ENCODE results near the gene TMEM30B.

Gene TMEM30B

DNA sequence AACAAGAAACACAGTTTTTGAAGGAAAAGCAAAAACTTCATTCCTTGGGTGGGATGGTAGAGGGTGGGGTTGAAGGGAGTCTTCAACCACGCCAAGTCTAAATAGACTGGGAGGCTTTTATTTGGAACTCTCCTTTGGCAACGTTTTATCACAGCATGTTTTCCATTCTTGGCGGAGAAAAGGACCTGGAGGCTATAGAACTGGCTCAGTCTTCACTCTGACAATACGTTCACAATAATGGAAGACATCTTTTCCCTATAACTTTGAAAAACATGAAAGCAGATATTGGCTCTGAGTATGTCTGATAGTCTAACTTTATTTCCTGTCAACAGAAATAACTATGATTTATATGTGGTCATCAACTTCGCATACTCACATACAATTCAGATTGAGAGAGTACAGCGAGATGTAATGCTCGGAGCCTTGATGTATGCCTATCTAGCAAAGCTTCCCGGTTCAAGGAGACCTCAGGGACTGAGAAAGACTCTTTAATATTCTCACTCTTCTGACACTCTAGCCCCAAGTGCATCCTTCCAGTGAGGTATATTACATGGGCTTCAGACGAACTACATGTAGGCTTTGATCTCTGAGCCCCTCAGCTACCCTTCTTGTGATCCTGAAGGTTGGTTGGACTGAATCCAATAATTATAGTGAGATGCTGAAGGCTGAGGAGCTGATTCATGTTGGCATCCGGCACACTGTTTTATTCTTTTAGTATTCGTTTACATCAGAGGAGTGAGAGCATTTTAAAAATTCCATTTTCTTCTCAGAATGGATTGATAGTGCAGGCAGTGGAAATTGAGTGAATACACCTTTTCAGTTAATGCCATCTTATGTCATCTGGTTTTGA, 14.0 kb downstream of the TMEM30B start:
- no peak for TF ChIP-seq ZNF274 (IDR thresholded peaks at IDR 0.05; ENCODE audit: low read depth, low read length)
- no peak for TF ChIP-seq YY1 (IDR thresholded peaks at IDR 0.05; ENCODE audit: insufficient read depth, insufficient read length)
- TF ChIP-seq SUZ12 (IDR thresholded peaks at IDR 0.05; ENCODE audit: extremely low read depth, insufficient read depth, insufficient read length), result no peak
- no peak overlapping the region for H3K9ac ChIP-seq (ENCODE audit: insufficient read length, low read depth)
- no peaks in the 10 kb centered on the region for H3K36me3 ChIP-seq (ENCODE audit: insufficient read depth, insufficient read length, low read length)
- no peak for DNase-seq (ENCODE audit: low read depth, low spot score)
- H3K4me1 ChIP-seq (ENCODE audit: insufficient read depth, insufficient read length), result no peaks in the 10 kb centered on the region
- H3K9me3 ChIP-seq (ENCODE audit: insufficient read depth, low read length), result no peaks in the 10 kb centered on the region
- H3K27me3 ChIP-seq (ENCODE audit: insufficient read depth, insufficient read length), result peaks cover 5% of the 10 kb centered on the region
- no peak overlapping the region for H3K4me3 ChIP-seq (ENCODE audit: insufficient read length, low read depth)

DNA sequence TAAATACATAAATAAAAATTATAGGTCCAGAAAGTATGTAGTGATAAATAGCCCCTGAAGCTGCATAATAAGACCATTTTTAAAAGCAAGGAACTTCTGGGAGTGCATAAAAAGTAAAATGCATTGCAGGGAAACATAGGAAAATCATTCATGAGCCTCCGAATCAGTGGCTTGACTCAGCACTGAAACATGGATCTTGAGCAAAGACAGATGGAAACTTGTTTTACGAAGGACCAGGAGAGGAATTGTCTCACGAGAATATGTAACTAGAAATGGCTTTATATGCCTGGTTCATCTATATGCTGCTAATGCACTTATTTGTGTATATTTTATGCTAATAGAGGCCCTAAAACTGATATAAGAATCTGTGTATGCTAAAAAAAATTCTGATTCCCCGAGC, 14.7 kb downstream of the TMEM30B start:
- no peak for DNase-seq (ENCODE audit: low read depth, low spot score)
- Histone ChIP-seq H3K4me3 (ENCODE audit: insufficient read length, low read depth) (no peak overlapping the region), H3K9me3 (ENCODE audit: insufficient read depth, low read length) (no peaks in the 10 kb centered on the region), H3K36me3 (ENCODE audit: insufficient read depth, insufficient read length, low read length) (no peaks in the 10 kb centered on the region), H3K27me3 (ENCODE audit: insufficient read depth, insufficient read length) (peaks cover 5% of the 10 kb centered on the region), H3K4me1 (ENCODE audit: insufficient read depth, insufficient read length) (no peaks in the 10 kb centered on the region), H3K9ac (ENCODE audit: insufficient read length, low read depth) (no peak overlapping the region)
- TF ChIP-seq ZNF274 (IDR thresholded peaks at IDR 0.05; ENCODE audit: low read depth, low read length) (no peak), YY1 (IDR thresholded peaks at IDR 0.05; ENCODE audit: insufficient read depth, insufficient read length) (no peak), SUZ12 (IDR thresholded peaks at IDR 0.05; ENCODE audit: extremely low read depth, insufficient read depth, insufficient read length) (no peak)

DNA sequence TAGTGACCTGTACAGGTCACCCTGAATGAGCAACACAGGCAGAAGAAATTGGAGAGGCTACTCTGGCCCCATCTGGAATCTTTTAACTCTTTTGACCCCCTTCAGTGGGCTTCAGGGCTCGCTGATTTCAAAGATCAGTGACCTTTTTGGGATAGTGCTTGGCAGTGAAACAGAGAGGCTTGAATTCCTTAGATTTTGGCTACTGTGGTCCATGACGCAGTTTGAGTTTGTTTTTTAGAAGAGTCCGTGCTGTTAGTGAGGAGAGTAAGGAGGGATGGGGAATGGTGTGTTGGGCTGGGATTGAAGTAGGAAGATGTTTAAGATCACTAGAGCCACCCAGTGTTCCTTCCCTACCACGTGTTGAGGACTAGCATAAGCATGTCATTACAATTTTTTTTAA, 16.5 kb downstream of the TMEM30B start:
- no peak for DNase-seq (ENCODE audit: low read depth, low spot score)
- peaks cover 4% of the 10 kb centered on the region for H3K4me1 ChIP-seq (ENCODE audit: insufficient read depth, insufficient read length)
- no peak overlapping the region for H3K9ac ChIP-seq (ENCODE audit: insufficient read length, low read depth)
- no peak for TF ChIP-seq YY1 (IDR thresholded peaks at IDR 0.05; ENCODE audit: insufficient read depth, insufficient read length)
- no peak for TF ChIP-seq ZNF274 (IDR thresholded peaks at IDR 0.05; ENCODE audit: low read depth, low read length)
- no peak for TF ChIP-seq SUZ12 (IDR thresholded peaks at IDR 0.05; ENCODE audit: extremely low read depth, insufficient read depth, insufficient read length)
- H3K9me3 ChIP-seq (ENCODE audit: insufficient read depth, low read length), result no peaks in the 10 kb centered on the region
- H3K27me3 ChIP-seq (ENCODE audit: insufficient read depth, insufficient read length), result peaks cover under 1% of the 10 kb centered on the region
- no peak overlapping the region for H3K4me3 ChIP-seq (ENCODE audit: insufficient read length, low read depth)
- no peaks in the 10 kb centered on the region for H3K36me3 ChIP-seq (ENCODE audit: insufficient read depth, insufficient read length, low read length)

DNA sequence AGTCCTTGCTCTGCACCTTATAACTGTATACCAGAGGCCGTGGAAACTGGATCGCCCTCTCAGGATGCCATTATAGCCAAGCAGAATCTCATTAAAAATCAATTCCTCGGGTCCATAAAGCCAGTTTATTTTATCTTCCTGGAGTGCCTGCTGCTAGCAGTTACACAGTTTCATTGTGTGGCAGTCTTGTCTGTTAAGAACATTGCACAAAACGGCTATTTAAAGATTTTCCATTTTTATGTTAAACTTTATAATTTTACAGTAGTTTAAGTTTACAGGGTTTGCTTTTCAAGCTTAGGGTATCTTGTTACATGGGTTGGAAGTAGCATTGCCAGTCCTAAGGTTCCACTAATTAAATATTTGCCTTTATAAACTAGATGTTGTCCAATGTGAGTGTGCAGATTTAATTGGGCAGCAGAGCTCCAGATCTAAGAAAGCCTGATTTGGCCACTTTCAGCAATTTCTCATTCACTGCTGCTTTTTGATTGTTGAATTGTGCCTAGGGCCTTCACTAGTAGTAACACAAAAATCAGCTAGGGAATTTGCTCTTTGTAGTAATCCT, 17.0 kb downstream of the TMEM30B start:
- TF ChIP-seq SUZ12 (IDR thresholded peaks at IDR 0.05; ENCODE audit: extremely low read depth, insufficient read depth, insufficient read length), result no peak
- TF ChIP-seq ZNF274 (IDR thresholded peaks at IDR 0.05; ENCODE audit: low read depth, low read length), result no peak
- TF ChIP-seq YY1 (IDR thresholded peaks at IDR 0.05; ENCODE audit: insufficient read depth, insufficient read length), result no peak
- H3K27me3 ChIP-seq (ENCODE audit: insufficient read depth, insufficient read length), result no peaks in the 10 kb centered on the region
- no peak overlapping the region for H3K4me3 ChIP-seq (ENCODE audit: insufficient read length, low read depth)
- no peak overlapping the region for H3K9ac ChIP-seq (ENCODE audit: insufficient read length, low read depth)
- no peaks in the 10 kb centered on the region for H3K9me3 ChIP-seq (ENCODE audit: insufficient read depth, low read length)
- H3K4me1 ChIP-seq (ENCODE audit: insufficient read depth, insufficient read length), result peaks cover 4% of the 10 kb centered on the region
- H3K36me3 ChIP-seq (ENCODE audit: insufficient read depth, insufficient read length, low read length), result no peaks in the 10 kb centered on the region
- DNase-seq (ENCODE audit: low read depth, low spot score), result no peak

DNA sequence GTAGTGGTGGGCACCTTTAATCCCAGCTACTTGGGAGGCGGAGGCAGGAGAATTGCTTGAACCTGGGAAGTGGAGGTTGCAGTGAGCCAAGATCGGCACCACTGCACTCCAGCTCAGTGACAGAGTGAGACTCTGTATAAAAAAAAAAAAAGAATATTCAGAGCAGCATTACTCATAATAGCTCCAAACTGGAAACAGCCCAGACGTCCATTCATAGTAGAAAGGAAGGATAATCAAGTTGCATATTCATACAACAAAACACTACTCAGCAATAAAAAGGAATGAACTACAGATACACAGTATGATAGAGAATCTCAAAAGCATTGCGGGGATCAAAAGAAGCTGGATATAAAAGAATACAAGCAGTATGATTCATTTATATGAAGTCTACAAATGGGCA, 19.1 kb downstream of the TMEM30B start:
- H3K9ac ChIP-seq (ENCODE audit: insufficient read length, low read depth), result no peak overlapping the region
- no peak overlapping the region for H3K4me3 ChIP-seq (ENCODE audit: insufficient read length, low read depth)
- no peak for TF ChIP-seq ZNF274 (IDR thresholded peaks at IDR 0.05; ENCODE audit: low read depth, low read length)
- TF ChIP-seq SUZ12 (IDR thresholded peaks at IDR 0.05; ENCODE audit: extremely low read depth, insufficient read depth, insufficient read length), result no peak
- TF ChIP-seq YY1 (IDR thresholded peaks at IDR 0.05; ENCODE audit: insufficient read depth, insufficient read length), result no peak
- peaks cover 2% of the 10 kb centered on the region for H3K27me3 ChIP-seq (ENCODE audit: insufficient read depth, insufficient read length)
- DNase-seq (ENCODE audit: low read depth, low spot score), result no peak
- H3K4me1 ChIP-seq (ENCODE audit: insufficient read depth, insufficient read length), result peaks cover 4% of the 10 kb centered on the region
- no peaks in the 10 kb centered on the region for H3K36me3 ChIP-seq (ENCODE audit: insufficient read depth, insufficient read length, low read length)
- H3K9me3 ChIP-seq (ENCODE audit: insufficient read depth, low read length), result no peaks in the 10 kb centered on the region

DNA sequence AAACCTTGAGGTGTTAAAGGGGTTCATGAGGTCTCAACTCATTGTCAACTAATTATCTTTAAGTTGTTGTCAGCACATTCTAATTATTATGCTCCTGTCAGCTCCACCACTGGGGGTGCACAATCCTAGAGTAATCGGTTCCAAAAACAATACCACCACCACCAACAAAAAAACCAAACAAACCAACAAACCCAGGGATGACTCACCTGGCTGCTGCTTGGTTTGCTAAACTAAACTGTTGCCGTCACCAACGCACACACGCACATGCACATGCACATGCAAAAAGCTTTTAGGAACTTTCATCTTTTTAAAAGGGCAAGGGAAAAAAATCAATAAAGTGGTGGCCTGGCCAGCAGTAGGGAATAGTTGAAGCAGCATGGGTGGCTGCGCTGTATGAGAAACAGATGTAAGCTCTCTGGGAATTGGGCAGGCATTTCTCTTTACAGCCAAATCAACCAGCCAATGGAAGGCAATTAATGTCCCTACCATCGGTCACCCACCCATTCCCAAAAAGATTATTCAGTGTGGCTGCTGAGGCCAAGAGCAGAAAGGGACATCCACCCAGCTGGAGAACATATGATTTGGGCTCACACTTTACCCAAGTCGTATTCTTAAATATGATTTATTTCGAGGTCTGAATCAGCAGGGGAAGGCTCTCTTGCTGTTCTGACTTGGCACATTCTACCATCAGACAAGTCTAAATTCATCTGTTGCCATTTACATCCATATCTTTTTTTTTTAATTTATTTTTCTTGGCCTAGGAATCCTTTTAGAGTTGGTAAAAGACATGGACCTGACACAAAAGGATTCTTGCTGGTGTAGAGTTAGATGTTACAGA, 20.0 kb downstream of the TMEM30B start:
- Histone ChIP-seq H3K4me3 (ENCODE audit: insufficient read length, low read depth) (no peak overlapping the region), H3K9ac (ENCODE audit: insufficient read length, low read depth) (no peak overlapping the region), H3K36me3 (ENCODE audit: insufficient read depth, insufficient read length, low read length) (no peaks in the 10 kb centered on the region), H3K27me3 (ENCODE audit: insufficient read depth, insufficient read length) (peaks cover 4% of the 10 kb centered on the region), H3K9me3 (ENCODE audit: insufficient read depth, low read length) (no peaks in the 10 kb centered on the region), H3K4me1 (ENCODE audit: insufficient read depth, insufficient read length) (peaks cover 4% of the 10 kb centered on the region)
- TF ChIP-seq ZNF274 (IDR thresholded peaks at IDR 0.05; ENCODE audit: low read depth, low read length), result no peak
- no peak for TF ChIP-seq SUZ12 (IDR thresholded peaks at IDR 0.05; ENCODE audit: extremely low read depth, insufficient read depth, insufficient read length)
- no peak for TF ChIP-seq YY1 (IDR thresholded peaks at IDR 0.05; ENCODE audit: insufficient read depth, insufficient read length)
- DNase-seq (ENCODE audit: low read depth, low spot score), result no peak

DNA sequence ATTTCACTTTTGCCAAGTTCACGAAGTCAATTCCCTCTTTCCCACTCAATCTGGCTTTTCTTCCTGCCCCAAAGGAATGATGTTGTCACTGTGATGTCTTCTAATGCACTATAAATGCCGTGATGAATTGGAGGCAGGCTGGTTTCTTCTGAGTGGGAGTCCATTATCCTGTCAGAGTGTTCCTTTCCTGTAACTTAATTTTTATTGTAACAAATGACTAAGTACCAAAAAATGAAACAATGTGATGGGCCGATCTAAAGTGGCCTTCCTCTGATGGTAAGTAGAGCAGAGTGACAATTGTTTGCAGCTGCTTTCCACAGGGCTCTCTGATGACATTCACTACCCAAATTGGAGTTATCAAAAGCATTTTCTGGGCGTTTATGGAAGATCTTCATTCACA, 22.2 kb downstream of the TMEM30B start:
- no peaks in the 10 kb centered on the region for H3K36me3 ChIP-seq (ENCODE audit: insufficient read depth, insufficient read length, low read length)
- H3K27me3 ChIP-seq (ENCODE audit: insufficient read depth, insufficient read length), result peaks cover 4% of the 10 kb centered on the region
- no peak overlapping the region for H3K4me3 ChIP-seq (ENCODE audit: insufficient read length, low read depth)
- peaks cover 4% of the 10 kb centered on the region for H3K4me1 ChIP-seq (ENCODE audit: insufficient read depth, insufficient read length)
- TF ChIP-seq ZNF274 (IDR thresholded peaks at IDR 0.05; ENCODE audit: low read depth, low read length), result no peak
- no peak for TF ChIP-seq YY1 (IDR thresholded peaks at IDR 0.05; ENCODE audit: insufficient read depth, insufficient read length)
- TF ChIP-seq SUZ12 (IDR thresholded peaks at IDR 0.05; ENCODE audit: extremely low read depth, insufficient read depth, insufficient read length), result no peak
- no peaks in the 10 kb centered on the region for H3K9me3 ChIP-seq (ENCODE audit: insufficient read depth, low read length)
- DNase-seq (ENCODE audit: low read depth, low spot score), result no peak
- no peak overlapping the region for H3K9ac ChIP-seq (ENCODE audit: insufficient read length, low read depth)

All from NT2/D1 (cell line).